Duodenal mucosa (tissue), 2 donors: ENCODE results near the gene POLR1A.

ENCODE experiments used
- H3K27ac ChIP-seq: one replicate; pipeline ENCODE4 v1.7.0; 2013; ENCODE audit warnings: low read depth, low read length
- H3K27me3 ChIP-seq, 2 donors: one replicate each; pipeline ENCODE4 v1.7.0; 2013; ENCODE audit warnings: low read length in 2 of 2, control low read depth in 1 of 2; ENCODE audit not compliant: insufficient read depth in 2 of 2, control insufficient read depth in 1 of 2
- H3K36me3 ChIP-seq, 2 donors: one replicate each; pipeline ENCODE4 v1.7.0; 2013; ENCODE audit warnings: low read length in 2 of 2, control low read depth in 1 of 2; ENCODE audit not compliant: insufficient read depth in 2 of 2, control insufficient read depth in 1 of 2
- H3K4me1 ChIP-seq, 2 donors: one replicate each; pipeline ENCODE4 v1.7.0; 2013; ENCODE audit warnings: low read length in 2 of 2, control low read depth in 1 of 2; ENCODE audit not compliant: insufficient read depth in 2 of 2, control insufficient read depth in 1 of 2
- H3K4me3 ChIP-seq, 2 donors: one replicate each; pipeline ENCODE4 v1.7.0; 2013; ENCODE audit warnings: low read length in 2 of 2, low read depth in 1 of 2
- H3K9ac ChIP-seq, 2 donors: one replicate each; pipeline ENCODE4 v1.7.0; 2013; ENCODE audit warnings: low read length in 2 of 2, low read depth in 1 of 2
- H3K9me3 ChIP-seq, 2 donors: one replicate each; pipeline ENCODE4 v1.7.0; 2013; ENCODE audit warnings: low read length in 2 of 2, control low read depth in 1 of 2; ENCODE audit not compliant: control insufficient read depth in 1 of 2

Gene POLR1A

DNA sequence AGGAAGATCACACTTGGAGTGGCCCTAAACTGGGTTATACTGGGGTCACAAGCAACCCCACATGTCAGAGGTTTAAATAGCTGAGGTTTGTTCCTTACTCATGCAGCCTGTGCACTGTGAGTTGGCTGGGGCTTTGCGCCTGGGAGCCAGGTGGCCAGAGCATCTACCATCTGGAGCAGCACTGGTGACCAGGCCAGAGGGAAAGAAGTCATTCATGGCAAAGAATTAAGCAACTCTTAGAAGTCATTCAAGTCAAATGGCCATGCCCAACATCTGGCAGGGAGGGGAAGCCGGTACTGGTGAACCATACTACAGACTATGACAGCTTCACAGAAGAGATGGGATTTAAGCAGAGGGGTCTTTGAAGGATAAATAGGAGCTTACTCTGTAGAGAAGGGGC lies 90.7 kb downstream of the POLR1A start:
- Histone ChIP-seq H3K36me3 (no peaks in the 10 kb centered on the region), H3K4me1 (peaks cover 0 to 4% of the 10 kb centered on the region in 2 donors), H3K9ac (no peak overlapping the region), H3K27me3 (no peaks in the 10 kb centered on the region), H3K27ac (no peak overlapping the region), H3K4me3 (no peak overlapping the region), H3K9me3 (no peaks in the 10 kb centered on the region)

DNA sequence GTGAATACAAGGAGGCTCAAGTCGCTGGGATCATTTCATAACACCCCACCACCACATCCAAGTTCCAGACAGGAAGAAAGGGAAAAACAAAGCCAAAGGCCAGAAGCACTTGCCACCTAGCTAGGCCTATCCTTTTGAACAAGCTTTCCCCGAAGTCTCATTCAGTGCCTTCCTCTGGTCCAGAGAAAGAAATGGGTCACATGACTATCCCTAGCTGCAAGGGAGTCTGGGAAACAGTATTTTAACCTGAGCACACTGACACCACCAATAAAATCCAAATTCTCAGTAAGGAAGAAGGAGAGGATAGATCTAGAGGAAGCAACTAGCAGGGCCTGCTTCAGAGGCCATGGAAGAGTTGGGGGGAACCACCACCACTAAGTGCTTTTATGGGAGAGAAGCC lies 91.2 kb downstream of the POLR1A start:
- Histone ChIP-seq H3K4me1 (peaks cover 0 to 4% of the 10 kb centered on the region in 2 donors), H3K27ac (no peak overlapping the region), H3K9me3 (no peaks in the 10 kb centered on the region), H3K4me3 (no peak overlapping the region), H3K9ac (no peak overlapping the region), H3K36me3 (no peaks in the 10 kb centered on the region), H3K27me3 (no peaks in the 10 kb centered on the region)

DNA sequence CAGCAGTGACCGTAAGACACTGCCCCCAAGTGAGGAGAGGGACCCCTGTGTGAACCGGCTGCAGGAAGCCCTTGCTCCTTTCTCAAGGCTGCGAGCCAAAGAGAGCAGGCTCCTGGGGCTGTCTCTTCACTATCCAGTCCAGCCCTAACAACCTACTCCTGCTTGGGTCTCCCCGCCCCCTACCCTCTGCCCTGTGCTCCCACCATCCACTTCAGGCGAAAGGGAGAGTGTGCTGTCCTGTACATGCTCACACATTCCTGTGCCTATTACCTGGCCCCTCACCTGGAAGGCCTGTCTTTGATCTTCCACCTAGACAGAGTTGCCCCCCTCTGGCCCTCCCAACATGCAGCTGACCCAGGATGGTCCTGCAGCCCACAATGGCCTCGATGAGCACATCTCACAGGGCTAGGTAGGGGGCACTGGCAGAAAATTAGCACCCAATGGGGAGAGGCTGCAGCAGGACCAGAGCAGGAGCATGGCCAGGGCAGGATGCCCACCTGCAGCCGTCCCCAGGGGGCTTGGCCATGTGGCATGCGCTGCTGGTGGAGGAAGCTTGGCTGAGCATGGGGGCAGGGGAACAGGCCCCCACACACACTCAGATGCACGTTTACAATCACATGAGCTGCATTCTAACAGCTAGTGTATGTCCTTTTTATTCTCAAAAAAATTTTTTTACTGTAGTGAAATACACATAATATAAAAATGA lies 93.5 kb downstream of the POLR1A start:
- H3K27me3 ChIP-seq, result no peaks in the 10 kb centered on the region
- no peak overlapping the region for H3K4me3 ChIP-seq
- peaks cover 0 to 2% of the 10 kb centered on the region in 2 donors for H3K4me1 ChIP-seq
- H3K36me3 ChIP-seq, result no peaks in the 10 kb centered on the region
- H3K27ac ChIP-seq, result no peak overlapping the region
- no peak overlapping the region for H3K9ac ChIP-seq
- H3K9me3 ChIP-seq, result no peaks in the 10 kb centered on the region

DNA sequence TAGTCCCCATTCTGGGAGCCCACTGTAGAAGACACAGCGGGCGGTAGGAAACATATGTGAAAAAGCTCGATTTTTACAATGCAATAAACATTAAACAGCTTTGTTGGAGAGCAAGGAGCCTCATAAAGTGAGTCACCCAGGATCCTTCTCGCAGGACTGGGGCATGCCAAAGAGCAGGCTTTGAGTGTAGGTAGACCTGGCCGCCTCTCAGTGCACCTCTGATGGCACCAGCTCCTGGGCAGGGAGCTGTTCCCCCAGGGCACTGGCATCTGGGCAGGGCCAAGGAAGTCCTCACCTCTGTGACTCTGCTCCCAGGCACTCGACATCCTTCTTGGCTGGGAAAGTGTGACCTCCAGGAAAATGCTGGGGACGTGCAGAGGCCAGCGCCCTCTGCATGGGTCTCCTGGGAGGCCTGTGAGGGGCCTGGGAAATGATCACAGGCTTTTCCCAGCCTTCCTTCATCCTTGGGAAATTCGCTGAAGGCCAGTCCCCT lies 94.2 kb downstream of the POLR1A start:
- no peaks in the 10 kb centered on the region for H3K27me3 ChIP-seq

DNA sequence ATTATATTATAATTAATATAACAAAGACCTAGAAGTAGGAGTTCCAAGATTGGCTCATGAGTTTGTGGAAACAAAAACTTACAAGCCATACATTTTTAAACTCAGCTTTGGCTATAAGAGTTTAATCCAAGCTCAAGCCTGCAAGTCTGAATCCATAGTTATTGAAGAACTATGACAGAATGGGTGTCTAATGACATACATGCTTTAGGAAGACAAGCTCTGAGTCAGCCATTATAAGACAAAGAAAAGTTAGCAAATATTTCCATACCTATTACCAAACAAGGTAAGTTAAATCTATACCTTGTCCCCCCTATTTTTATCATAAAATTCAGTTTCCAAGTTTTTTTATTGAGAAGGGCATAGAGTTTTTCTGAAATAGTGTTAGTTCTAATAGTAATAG lies 95.6 kb downstream of the POLR1A start:
- no peaks in the 10 kb centered on the region for H3K36me3 ChIP-seq
- no peak overlapping the region for H3K9ac ChIP-seq
- no peak overlapping the region for H3K27ac ChIP-seq
- no peaks in the 10 kb centered on the region for H3K4me1 ChIP-seq
- H3K4me3 ChIP-seq, result no peak overlapping the region
- no peaks in the 10 kb centered on the region for H3K27me3 ChIP-seq
- H3K9me3 ChIP-seq, result peaks cover 5 to 7% of the 10 kb centered on the region in 2 donors

More for the DNA sequence above, 94.2 kb downstream of the POLR1A start:
- no peaks in the 10 kb centered on the region for H3K36me3 ChIP-seq
- H3K4me3 ChIP-seq, result no peak overlapping the region
- H3K9me3 ChIP-seq, result peaks cover 0 to 3% of the 10 kb centered on the region in 2 donors
- no peak overlapping the region for H3K9ac ChIP-seq
- H3K4me1 ChIP-seq, result no peaks in the 10 kb centered on the region
- no peak overlapping the region for H3K27ac ChIP-seq

DNA sequence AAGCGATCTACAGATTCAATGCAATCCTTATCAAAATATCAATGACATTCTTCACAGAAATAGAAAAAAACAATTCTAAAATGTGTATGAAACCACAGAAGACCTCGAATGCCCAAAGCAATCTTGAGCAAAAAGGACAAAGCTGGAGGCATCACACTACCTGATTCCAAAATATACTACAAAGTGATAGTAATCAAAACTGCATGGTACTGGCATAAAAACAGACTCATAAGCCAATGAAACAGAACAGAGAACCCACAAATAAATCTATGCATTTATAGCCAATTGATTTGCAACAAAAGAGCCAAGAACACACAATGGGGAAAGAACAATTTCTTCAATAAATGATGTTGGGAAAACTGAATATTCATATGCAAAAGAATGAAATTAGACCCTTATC lies 99.2 kb downstream of the POLR1A start:
- no peak overlapping the region for H3K27ac ChIP-seq
- H3K36me3 ChIP-seq, result no peaks in the 10 kb centered on the region
- peaks cover 5 to 7% of the 10 kb centered on the region in 2 donors for H3K9me3 ChIP-seq
- no peaks in the 10 kb centered on the region for H3K27me3 ChIP-seq
- H3K4me3 ChIP-seq, result no peak overlapping the region
- H3K4me1 ChIP-seq, result no peaks in the 10 kb centered on the region
- no peak overlapping the region for H3K9ac ChIP-seq

DNA sequence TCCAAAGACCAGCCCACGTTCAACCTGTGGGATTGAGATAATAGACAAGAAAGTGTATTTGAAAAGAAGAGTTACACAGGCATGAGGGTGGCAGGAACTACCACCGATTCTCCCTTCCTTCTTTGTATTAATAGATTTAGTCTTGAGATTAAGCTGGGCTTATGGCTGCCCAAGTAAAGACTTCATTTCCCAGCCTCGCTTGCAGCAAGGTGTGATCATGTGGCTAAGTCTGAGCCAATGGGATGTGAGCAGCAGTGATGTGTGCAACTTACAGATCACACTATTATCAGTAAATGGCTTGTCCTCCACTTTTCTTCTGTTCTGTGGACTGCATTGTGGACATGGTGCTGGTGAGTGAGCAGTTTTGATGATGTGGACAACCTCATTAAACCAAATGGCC lies 101.7 kb downstream of the POLR1A start:
- Histone ChIP-seq H3K36me3 (no peaks in the 10 kb centered on the region), H3K9me3 (peaks cover 5 to 7% of the 10 kb centered on the region in 2 donors), H3K27ac (no peak overlapping the region), H3K4me1 (peaks cover 10 to 17% of the 10 kb centered on the region in 2 donors), H3K27me3 (no peaks in the 10 kb centered on the region), H3K9ac (no peak overlapping the region), H3K4me3 (no peak overlapping the region)

DNA sequence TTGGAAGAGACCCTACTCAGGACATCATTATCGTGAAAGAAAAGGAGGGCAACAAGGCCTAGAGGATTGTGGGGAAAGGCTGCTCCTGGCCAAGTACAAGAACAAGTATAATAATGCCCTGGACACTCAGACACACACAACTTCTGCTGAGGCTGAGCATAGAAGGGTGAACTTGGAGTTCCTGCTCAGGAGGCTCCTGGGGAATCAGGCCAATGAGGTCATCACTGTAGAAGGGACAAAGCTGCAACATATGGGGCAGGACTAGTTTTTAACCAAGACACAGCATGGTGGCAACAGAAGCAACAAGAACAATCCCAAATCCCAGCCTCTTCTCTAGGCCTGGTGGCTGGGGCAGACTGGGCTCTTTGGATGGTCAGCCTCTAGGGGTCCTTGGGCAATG lies 102.6 kb downstream of the POLR1A start:
- Histone ChIP-seq H3K27ac (no peak overlapping the region), H3K36me3 (no peaks in the 10 kb centered on the region), H3K4me3 (no peak overlapping the region), H3K9me3 (peaks cover 5 to 7% of the 10 kb centered on the region in 2 donors), H3K4me1 (peaks cover 18 to 24% of the 10 kb centered on the region in 2 donors), H3K9ac (no peak overlapping the region), H3K27me3 (no peaks in the 10 kb centered on the region)

DNA sequence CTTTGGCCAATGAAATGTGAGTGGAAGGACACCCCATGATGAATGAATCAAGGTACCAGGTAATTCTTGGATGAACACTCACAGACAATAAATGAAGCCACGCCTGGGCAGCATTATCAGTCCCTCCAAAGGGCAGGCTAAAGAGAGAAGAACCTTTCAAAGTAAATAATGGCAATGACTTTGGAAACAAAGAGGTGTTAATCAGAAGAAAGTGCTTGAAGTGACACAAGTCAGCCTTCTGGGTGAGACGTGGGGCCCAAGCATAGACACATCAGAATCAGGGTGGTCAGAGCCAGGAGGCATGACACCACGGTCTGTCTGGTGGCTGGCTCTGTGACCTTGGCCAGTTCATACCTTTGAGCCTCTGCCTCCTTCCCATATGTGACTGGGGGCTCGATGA lies 103.3 kb downstream of the POLR1A start:
- H3K9ac ChIP-seq, result no peak overlapping the region
- H3K36me3 ChIP-seq, result no peaks in the 10 kb centered on the region
- H3K4me3 ChIP-seq, result no peak overlapping the region
- H3K27me3 ChIP-seq, result no peaks in the 10 kb centered on the region
- peaks cover 25 to 31% of the 10 kb centered on the region in 2 donors for H3K4me1 ChIP-seq
- H3K9me3 ChIP-seq, result peaks cover 5 to 7% of the 10 kb centered on the region in 2 donors
- no peak overlapping the region for H3K27ac ChIP-seq

DNA sequence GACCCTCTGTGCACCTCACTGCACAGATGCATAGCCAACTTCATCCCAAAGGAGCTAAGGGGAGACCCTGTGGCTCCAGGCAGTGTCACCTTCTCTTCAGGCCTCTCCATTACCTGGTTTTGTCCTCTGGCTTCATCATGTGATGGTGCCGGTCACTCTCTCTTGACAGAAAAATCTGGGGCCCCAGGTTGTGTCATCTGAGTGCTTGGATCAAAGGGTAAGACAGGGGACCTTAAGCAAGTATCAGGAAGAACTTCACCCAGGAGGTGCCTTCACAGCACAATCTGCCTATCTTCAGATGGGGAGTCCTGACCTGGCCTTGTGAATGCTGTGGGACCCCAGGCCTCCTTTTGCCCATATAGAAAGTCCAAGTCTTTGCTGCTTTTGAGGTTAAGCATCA lies 104.4 kb downstream of the POLR1A start:
- H3K27ac ChIP-seq, result no peak overlapping the region
- no peak overlapping the region for H3K9ac ChIP-seq
- no peaks in the 10 kb centered on the region for H3K27me3 ChIP-seq
- no peak overlapping the region for H3K4me3 ChIP-seq
- H3K4me1 ChIP-seq, result peaks cover 33 to 42% of the 10 kb centered on the region in 2 donors
- peaks cover 3 to 5% of the 10 kb centered on the region in 2 donors for H3K9me3 ChIP-seq
- H3K36me3 ChIP-seq, result no peaks in the 10 kb centered on the region
